HFFc6 (cell line): ENCODE data around the gene PIK3C2G. TPM values are rescaled to one million over a fixed set of nuclear protein-coding genes. Genes with fewer than 3 reads are reported as not detected.

Experiments used
- DNase-seq: peaks from one replicate; pipeline ENCODE4 v3.0.0-alpha.2; 2018
- H3K27ac Mint-ChIP-seq: 2 replicates; pipeline ENCODE4 v1.8.0; 2020; ENCODE audit warnings: mild to moderate bottlenecking, mixed read lengths
- H3K27me3 Mint-ChIP-seq: 2 replicates; pipeline ENCODE4 v1.8.0; 2021; ENCODE audit warnings: mild to moderate bottlenecking, moderate library complexity, mixed read lengths; ENCODE audit not compliant: insufficient read depth
- H3K36me3 Mint-ChIP-seq: 2 replicates; pipeline ENCODE4 v1.8.0; 2021; ENCODE audit warnings: low read depth, mixed read lengths
- H3K4me1 Mint-ChIP-seq: 2 replicates; pipeline ENCODE4 v1.8.0; 2020; ENCODE audit warnings: low read depth, mixed read lengths
- H3K4me3 Mint-ChIP-seq: 2 replicates; pipeline ENCODE4 v1.8.0; 2020; ENCODE audit warnings: mild to moderate bottlenecking, moderate library complexity, mixed read lengths
- H3K9me3 Mint-ChIP-seq: 2 replicates; pipeline ENCODE4 v1.8.0; 2020; ENCODE audit warnings: mild to moderate bottlenecking, mixed read lengths
- total RNA-seq, 6 experiments: library from RNA; stranded (reverse); fragmentation: NEBNext Ultra II Directional; extraction: Animal tissue kit (Norgen Biotek cat#: 25700); gene quantifications; 2 replicates in 1 of 6; 3 replicates in 5 of 6; pipeline ENCODE4 v1.2.3, GENCODE V29; 2021
- TF ChIP-seq, protein P1 (sequence below): fragments of 200-600 bp; sonication (generic); IDR thresholded peaks from 2 replicates; pipeline ENCODE4 v1.5.0; 2021; ENCODE audit warnings: antibody characterized with exemption, mild to moderate bottlenecking

Gene PIK3C2G
- total RNA-seq, 6 experiments from 2014 or later: not detected

DNA sequence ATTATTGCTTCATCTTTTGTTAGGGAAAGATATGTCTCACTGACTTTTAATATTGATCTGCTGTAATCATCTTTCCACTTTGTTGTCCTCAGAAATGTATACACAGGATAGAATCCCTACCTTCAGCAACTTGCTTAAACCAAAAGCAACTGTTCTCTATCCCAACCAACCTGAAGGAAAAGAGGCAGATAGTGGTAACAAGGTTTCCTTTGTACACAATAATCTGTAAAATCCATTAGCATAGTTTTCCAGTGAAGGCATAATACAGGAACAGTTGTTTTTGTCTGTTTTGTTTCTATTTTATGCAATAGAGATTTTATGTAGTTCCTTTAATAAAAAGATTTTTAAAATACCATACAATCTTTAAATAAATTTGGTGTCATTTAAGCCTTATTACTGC is 170.5 kb downstream of the PIK3C2G start:
- H3K4me3 Mint-ChIP-seq: no peak overlapping the region
- no peak overlapping the region for H3K27ac Mint-ChIP-seq
- H3K36me3 Mint-ChIP-seq: no peaks in the 10 kb centered on the region
- TF ChIP-seq, protein P1, sequence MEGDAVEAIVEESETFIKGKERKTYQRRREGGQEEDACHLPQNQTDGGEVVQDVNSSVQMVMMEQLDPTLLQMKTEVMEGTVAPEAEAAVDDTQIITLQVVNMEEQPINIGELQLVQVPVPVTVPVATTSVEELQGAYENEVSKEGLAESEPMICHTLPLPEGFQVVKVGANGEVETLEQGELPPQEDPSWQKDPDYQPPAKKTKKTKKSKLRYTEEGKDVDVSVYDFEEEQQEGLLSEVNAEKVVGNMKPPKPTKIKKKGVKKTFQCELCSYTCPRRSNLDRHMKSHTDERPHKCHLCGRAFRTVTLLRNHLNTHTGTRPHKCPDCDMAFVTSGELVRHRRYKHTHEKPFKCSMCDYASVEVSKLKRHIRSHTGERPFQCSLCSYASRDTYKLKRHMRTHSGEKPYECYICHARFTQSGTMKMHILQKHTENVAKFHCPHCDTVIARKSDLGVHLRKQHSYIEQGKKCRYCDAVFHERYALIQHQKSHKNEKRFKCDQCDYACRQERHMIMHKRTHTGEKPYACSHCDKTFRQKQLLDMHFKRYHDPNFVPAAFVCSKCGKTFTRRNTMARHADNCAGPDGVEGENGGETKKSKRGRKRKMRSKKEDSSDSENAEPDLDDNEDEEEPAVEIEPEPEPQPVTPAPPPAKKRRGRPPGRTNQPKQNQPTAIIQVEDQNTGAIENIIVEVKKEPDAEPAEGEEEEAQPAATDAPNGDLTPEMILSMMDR: no peak
- no peak for DNase-seq
- peaks cover 18% of the 10 kb centered on the region for H3K4me1 Mint-ChIP-seq
- no peaks in the 10 kb centered on the region for H3K9me3 Mint-ChIP-seq
- H3K27me3 Mint-ChIP-seq: no peaks in the 10 kb centered on the region

DNA sequence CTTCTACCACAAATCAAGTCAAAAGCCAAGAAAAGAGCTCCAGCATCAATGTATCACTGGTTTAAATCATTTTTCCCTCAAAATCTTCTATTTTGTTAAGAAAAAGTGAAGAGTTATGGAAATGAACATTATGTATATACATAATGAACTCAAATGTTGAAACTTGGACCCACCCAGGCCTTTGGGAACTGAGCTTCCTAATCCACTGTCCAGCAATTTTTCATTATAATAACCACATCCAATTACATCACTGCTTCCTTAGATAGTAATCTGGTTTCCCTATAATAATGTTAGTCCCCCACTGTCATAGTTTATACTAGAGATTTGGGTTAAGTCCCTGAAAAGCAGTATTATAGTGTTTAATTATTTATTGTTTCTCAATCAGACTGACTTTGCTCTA is 170.9 kb downstream of the PIK3C2G start:
- no peak overlapping the region for H3K4me3 Mint-ChIP-seq
- no peak for DNase-seq
- no peaks in the 10 kb centered on the region for H3K27me3 Mint-ChIP-seq
- no peaks in the 10 kb centered on the region for H3K36me3 Mint-ChIP-seq
- peaks cover 18% of the 10 kb centered on the region for H3K4me1 Mint-ChIP-seq
- no peaks in the 10 kb centered on the region for H3K9me3 Mint-ChIP-seq
- no peak overlapping the region for H3K27ac Mint-ChIP-seq
- TF ChIP-seq, protein P1: no peak

DNA sequence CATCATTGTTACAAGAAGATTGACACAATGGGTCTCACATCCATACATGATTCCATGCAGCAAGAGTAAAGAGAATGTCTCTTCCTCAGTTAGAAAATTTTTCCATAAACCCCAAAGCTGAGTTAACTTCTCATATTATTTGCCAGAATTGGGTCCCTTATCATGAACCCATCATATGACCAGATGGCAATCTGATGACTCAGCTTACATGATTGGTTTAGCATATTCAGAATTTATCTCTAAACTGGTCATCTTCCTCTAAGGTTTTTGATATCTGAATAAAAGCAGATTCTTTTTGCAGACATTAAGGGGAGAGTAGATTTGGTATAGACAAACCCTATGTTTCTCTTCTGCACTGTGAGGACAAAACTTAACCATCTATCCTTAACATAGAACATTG is 174.9 kb downstream of the PIK3C2G start:
- no peak for DNase-seq
- Mint-ChIP-seq H3K4me1 (peaks cover 12% of the 10 kb centered on the region), H3K27me3 (no peaks in the 10 kb centered on the region), H3K9me3 (no peaks in the 10 kb centered on the region), H3K4me3 (no peak overlapping the region), H3K27ac (no peak overlapping the region), H3K36me3 (no peaks in the 10 kb centered on the region)
- TF ChIP-seq, protein P1: no peak

DNA sequence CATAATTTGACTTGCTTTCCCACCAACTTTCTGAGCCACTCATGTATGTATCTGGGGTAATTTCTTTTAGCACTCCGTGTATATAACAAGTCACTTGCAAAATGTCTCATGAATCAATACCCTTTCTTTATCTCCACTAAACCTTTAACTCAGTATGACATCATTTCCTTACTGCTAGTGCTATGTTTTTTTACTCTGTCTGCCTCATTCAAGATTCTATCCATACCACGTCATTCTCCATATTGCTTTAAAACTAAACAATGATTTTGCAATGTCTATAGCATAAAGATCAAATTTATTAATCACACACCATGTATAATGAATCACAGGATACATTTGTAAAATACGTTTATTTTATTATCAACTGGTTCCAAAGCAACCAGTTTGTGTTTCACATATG is 178.2 kb downstream of the PIK3C2G start:
- Mint-ChIP-seq H3K36me3 (no peaks in the 10 kb centered on the region), H3K27me3 (no peaks in the 10 kb centered on the region), H3K4me3 (no peak overlapping the region), H3K4me1 (peaks cover 19% of the 10 kb centered on the region), H3K9me3 (no peaks in the 10 kb centered on the region), H3K27ac (no peak overlapping the region)
- TF ChIP-seq, protein P1: no peak
- DNase-seq: no peak

DNA sequence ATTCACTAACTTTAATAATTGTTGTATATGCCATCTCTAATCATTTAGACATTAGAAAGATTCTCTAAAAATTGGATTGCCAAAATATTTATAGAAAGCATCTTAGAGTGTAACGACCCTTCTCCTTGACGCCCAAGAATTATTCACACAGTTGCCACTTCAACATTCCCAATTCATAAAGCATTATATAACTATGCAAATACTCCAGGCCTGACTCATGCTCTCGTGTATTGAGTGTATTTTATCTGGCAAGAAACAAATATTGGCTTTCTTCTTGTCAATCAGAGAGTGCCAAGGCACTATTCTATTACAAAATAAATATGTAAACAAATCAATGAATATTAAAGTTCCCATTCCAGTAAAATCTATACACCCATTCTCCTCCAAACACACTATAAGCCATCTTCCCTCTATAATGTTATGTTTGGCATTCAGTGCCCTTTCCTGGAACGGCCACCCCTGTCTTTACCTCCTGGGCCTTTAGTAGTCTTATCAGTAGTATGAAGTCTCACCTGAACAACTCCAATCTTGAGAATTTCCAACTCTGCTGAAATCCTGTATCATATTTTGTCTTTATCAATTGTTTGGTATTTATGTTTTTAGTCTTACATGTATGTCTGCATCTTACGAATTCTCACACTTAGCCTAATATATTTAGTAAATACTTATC is 182.6 kb downstream of the PIK3C2G start:
- Mint-ChIP-seq H3K36me3 (no peaks in the 10 kb centered on the region), H3K27me3 (no peaks in the 10 kb centered on the region; the same call in 1 of the 2 replicates), H3K9me3 (no peaks in the 10 kb centered on the region), H3K4me1 (peaks cover 7% of the 10 kb centered on the region), H3K4me3 (no peak overlapping the region), H3K27ac (no peak overlapping the region)
- no peak for DNase-seq
- TF ChIP-seq, protein P1: no peak
